Measurements from ENCODE around the gene VGLL4.

VGLL4 gene

GRCh38 chr3:11604139-11604892 lies 39.4 kb downstream of the VGLL4 start:
- no peak for DNase-seq (ENCODE audit: extremely low read depth, low read depth)
- TF ChIP-seq CTCF (IDR thresholded peaks at IDR 0.05; ENCODE audit: low read depth, low read length), result no peak

GRCh38 chr3:11603628-11604027 lies 40.1 kb downstream of the VGLL4 start:
- DNase-seq (ENCODE audit: extremely low read depth, low read depth), result peak; percentile 64
- no peak for TF ChIP-seq CTCF (IDR thresholded peaks at IDR 0.05; ENCODE audit: low read depth, low read length)

- no peak for DNase-seq (ENCODE audit: extremely low read depth, low read depth)
Measured at GRCh38 chr3:11602886-11603527, 40.7 kb downstream of the VGLL4 start.

GRCh38 chr3:11602239-11602840 lies 41.4 kb downstream of the VGLL4 start:
- TF ChIP-seq CTCF (IDR thresholded peaks at IDR 0.05; ENCODE audit: low read depth, low read length), result no peak
- DNase-seq (ENCODE audit: extremely low read depth, low read depth), result no peak

More at GRCh38 chr3:11602886-11603527, 40.7 kb downstream of the VGLL4 start:
- TF ChIP-seq CTCF (IDR thresholded peaks at IDR 0.05; ENCODE audit: low read depth, low read length), result no peak

- TF ChIP-seq CTCF (IDR thresholded peaks at IDR 0.05; ENCODE audit: low read depth, low read length), result no peak
- no peak for DNase-seq (ENCODE audit: extremely low read depth, low read depth)
Measured at GRCh38 chr3:11601446-11602238, 42.1 kb downstream of the VGLL4 start.

GRCh38 chr3:11600501-11601282 lies 43.0 kb downstream of the VGLL4 start:
- peak; percentile 93 for DNase-seq (ENCODE audit: extremely low read depth, low read depth)

More at GRCh38 chr3:11600501-11601282, 43.0 kb downstream of the VGLL4 start:
- TF ChIP-seq CTCF (IDR thresholded peaks at IDR 0.05; ENCODE audit: low read depth, low read length), result no peak; the same call in 1 of the 2 replicates

All from AG09319 (cell line).